Tibial nerve (tissue), 4 donors: ENCODE measurements around the gene USB1. TPM values are rescaled to one million over a fixed set of nuclear protein-coding genes. Genes with fewer than 3 reads are reported as not detected.
A peak's percentile ranks its signal among the peaks of the same experiment; 100 is the strongest.

Experiments
- DNase-seq, 2 donors: peaks; one replicate each; pipeline ENCODE4 v3.0.0-alpha.2; 2019; ENCODE audit warnings: low spot score in 2 of 2
- H3K27ac ChIP-seq, 4 donors: fragments of 200-600 bp; sonication (generic) in 3 of 4; one replicate each; pipeline ENCODE4 v1.5.1; 2017 to 2019; ENCODE audit warnings: mild to moderate bottlenecking in 1 of 4
- H3K27me3 ChIP-seq, 2 donors: fragments of 200-600 bp; sonication (generic) in 1 of 2; one replicate each; pipeline versions ENCODE4 v1.5.1 to v1.6.0; 2017 to 2019
- H3K36me3 ChIP-seq, 3 donors: fragments of 200-600 bp; sonication (generic); one replicate each; pipeline ENCODE4 v1.5.1; 2018 to 2019
- H3K4me1 ChIP-seq, 4 donors: fragments of 200-600 bp; sonication (generic) in 3 of 4; one replicate each; pipeline ENCODE4 v1.5.1; 2017 to 2019
- H3K4me3 ChIP-seq, 4 donors: fragments of 200-600 bp; sonication (generic) in 3 of 4; one replicate each; pipeline ENCODE4 v1.5.1; 2017 to 2019; ENCODE audit warnings: mild to moderate bottlenecking in 1 of 4, moderate library complexity in 1 of 4
- H3K9me3 ChIP-seq, 4 donors: fragments of 200-600 bp; sonication (generic) in 3 of 4; one replicate each; pipeline ENCODE4 v1.5.1; 2017 to 2019
- EP300 ChIP-seq, 2 donors: sonication (generic); formaldehyde crosslinking; IDR thresholded peaks; one replicate each; pipeline ENCODE4 v1.6.1; 2017; ENCODE audit warnings: antibody characterized with exemption in 2 of 2, mild to moderate bottlenecking in 1 of 2
- POLR2A ChIP-seq, 2 donors: fragments of 450-650 bp; IDR thresholded peaks; one replicate each; pipeline ENCODE4 v1.6.1; 2017; ENCODE audit warnings: antibody characterized with exemption in 2 of 2, mild to moderate bottlenecking in 2 of 2, moderate library complexity in 2 of 2
- whole genome bisulfite sequencing, 2 donors: methylation state at CpG; one replicate each; pipeline ENCODE4 v1.1.5; 2018; 5-methylcytosine and 5-hydroxymethylcytosine counted together
- total RNA-seq, 4 donors: library from RNA; depleted of rRNA; stranded (reverse); fragments of >200 nt; gene quantifications; one replicate each; pipeline ENCODE4 v1.1.0, GENCODE V29; 2016
- TF ChIP-seq, protein P1 (sequence below), 5 experiments: fragments of 200-600 bp in 3 of 5; fragments of 450-650 bp in 2 of 5; sonication (generic) in 3 of 5; IDR thresholded peaks; one replicate each; pipeline ENCODE4 v1.5.1; 2016 to 2019; ENCODE audit warnings: antibody characterized with exemption in 5 of 5, mild to moderate bottlenecking in 3 of 5, moderate library complexity in 2 of 5

The USB1 gene
- total RNA-seq, 4 donors from 2014 or later, result 23.1 to 80.4 (median 31.6) TPM

DNA sequence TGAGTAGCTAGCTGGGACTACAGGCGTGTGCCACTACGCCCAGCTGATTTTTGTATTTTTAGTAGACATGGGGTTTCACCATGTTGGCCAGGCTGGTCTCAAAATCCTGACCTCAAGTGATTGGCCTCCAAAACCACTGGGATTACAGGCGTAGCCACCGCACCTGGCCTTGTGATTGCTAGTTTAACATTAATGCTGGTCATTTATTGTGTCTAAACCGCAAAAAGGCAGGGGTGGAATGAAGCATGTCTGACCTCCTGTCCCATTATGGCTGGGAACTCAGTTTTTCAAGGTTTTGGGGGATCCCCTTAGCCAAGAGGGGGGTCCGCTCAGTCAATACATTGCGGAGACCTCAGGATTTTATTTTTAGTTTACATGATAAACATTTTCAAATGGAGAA, 19.6 kb upstream of the USB1 start:
- no peaks in the 10 kb centered on the region for H3K36me3 ChIP-seq
- 83 to 90% methylated on average over 7 of the region's 7 CpGs for WGBS, 2 donors
- H3K4me1 ChIP-seq, result peaks cover 0 to 24% (median 9%) of the 10 kb centered on the region in 4 donors
- no peak overlapping the region for H3K27ac ChIP-seq
- DNase-seq, result no peak
- TF ChIP-seq POLR2A (IDR thresholded peaks at IDR 0.05) (no peak), EP300 (IDR thresholded peaks at IDR 0.05) (no peak)
- TF ChIP-seq, protein P1, sequence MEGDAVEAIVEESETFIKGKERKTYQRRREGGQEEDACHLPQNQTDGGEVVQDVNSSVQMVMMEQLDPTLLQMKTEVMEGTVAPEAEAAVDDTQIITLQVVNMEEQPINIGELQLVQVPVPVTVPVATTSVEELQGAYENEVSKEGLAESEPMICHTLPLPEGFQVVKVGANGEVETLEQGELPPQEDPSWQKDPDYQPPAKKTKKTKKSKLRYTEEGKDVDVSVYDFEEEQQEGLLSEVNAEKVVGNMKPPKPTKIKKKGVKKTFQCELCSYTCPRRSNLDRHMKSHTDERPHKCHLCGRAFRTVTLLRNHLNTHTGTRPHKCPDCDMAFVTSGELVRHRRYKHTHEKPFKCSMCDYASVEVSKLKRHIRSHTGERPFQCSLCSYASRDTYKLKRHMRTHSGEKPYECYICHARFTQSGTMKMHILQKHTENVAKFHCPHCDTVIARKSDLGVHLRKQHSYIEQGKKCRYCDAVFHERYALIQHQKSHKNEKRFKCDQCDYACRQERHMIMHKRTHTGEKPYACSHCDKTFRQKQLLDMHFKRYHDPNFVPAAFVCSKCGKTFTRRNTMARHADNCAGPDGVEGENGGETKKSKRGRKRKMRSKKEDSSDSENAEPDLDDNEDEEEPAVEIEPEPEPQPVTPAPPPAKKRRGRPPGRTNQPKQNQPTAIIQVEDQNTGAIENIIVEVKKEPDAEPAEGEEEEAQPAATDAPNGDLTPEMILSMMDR (IDR thresholded peaks at IDR 0.05), result no peak
- no peaks in the 10 kb centered on the region for H3K9me3 ChIP-seq
- H3K4me3 ChIP-seq, result no peak overlapping the region
- peaks cover 0 to 13% of the 10 kb centered on the region in 2 donors for H3K27me3 ChIP-seq

DNA sequence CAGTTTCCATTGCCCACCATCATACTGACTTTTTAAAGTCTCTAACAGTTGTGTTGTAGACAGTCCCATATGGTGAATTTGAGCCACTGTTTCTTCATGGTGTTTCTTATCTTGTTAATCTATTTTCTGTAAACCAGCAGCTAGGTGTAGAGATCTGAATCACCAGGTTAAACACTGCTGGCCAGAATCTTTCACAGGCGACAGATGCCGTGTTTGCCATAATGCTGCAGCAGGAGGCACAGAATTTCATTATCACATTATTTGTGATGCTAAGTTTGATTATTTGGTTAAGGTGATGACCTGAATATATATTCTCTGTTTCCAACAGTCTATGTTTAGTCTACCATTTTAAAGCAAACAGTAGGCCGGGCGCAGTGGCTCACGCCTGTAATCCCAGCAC, 18.8 kb upstream of the USB1 start:
- Histone ChIP-seq H3K9me3 (no peaks in the 10 kb centered on the region), H3K4me3 (no peak overlapping the region), H3K4me1 (peaks cover 0 to 21% (median 9%) of the 10 kb centered on the region in 4 donors), H3K27me3 (peaks cover 0 to 13% of the 10 kb centered on the region in 2 donors), H3K27ac (no peak overlapping the region), H3K36me3 (no peaks in the 10 kb centered on the region)
- TF ChIP-seq, protein P1 (IDR thresholded peaks at IDR 0.05), result no peak
- no peak for TF ChIP-seq POLR2A (IDR thresholded peaks at IDR 0.05)
- no peak for TF ChIP-seq EP300 (IDR thresholded peaks at IDR 0.05)
- WGBS, 2 donors, result 87 to 89% methylated on average over 5 of the region's 5 CpGs
- no peak for DNase-seq

DNA sequence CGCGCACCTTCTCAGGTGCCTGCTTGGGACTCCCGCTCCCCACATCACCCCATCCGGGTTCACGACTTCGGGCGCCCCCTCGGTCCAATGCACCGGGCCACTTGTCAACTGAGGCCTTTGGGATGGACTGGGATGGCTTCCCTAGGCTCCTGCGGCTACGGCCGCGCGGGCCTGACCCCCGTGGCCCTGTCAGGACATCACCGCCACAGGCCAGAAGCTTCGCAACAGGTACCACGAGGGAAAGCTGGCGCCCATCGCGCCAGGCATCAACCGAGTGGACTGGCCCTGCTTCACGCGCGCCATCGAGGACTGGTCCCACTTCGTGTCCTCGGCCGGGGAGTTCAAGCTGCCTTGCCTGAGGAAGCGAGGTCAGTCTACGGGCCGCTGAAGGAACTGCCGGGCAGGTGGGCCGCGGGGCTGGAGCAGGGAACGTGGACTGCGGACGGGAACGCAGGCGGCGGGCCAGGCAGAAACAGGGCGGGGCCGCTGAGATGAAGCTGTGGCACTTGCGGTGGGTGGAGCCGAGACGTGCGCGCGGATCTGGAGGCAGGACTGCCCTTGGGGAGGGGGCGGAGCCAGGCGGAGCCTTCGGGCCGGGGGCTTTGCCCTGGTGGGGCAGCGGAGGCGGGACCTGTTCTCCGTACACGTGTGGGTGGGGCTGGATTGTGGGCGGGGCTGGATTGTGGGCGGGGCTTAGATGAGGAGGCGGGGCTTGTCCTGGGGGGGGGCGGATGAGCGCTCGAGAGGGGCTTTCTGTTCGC, 16.6 kb upstream of the USB1 start:
- Histone ChIP-seq H3K4me1 (peaks cover 0 to 21% (median 9%) of the 10 kb centered on the region in 4 donors), H3K9me3 (no peaks in the 10 kb centered on the region), H3K27ac (peak overlapping the region; percentile 63 to 91 (median 82)), H3K27me3 (peaks cover 0 to 13% of the 10 kb centered on the region in 2 donors), H3K4me3 (peak overlapping the region; percentile 35 to 74 (median 56)), H3K36me3 (no peaks in the 10 kb centered on the region)
- WGBS, 2 donors, result 10 to 15% methylated on average over 42 to 51 of the region's 64 CpGs
- DNase-seq, result peak; percentile 52 to 57
- peak in 1 of 2 donors; percentile 71 for TF ChIP-seq EP300 (IDR thresholded peaks at IDR 0.05)
- TF ChIP-seq, protein P1 (IDR thresholded peaks at IDR 0.05), result peak in 2 of 5 experiments; percentile 11 to 19
- peak in 1 of 2 donors; percentile 33 for TF ChIP-seq POLR2A (IDR thresholded peaks at IDR 0.05)

DNA sequence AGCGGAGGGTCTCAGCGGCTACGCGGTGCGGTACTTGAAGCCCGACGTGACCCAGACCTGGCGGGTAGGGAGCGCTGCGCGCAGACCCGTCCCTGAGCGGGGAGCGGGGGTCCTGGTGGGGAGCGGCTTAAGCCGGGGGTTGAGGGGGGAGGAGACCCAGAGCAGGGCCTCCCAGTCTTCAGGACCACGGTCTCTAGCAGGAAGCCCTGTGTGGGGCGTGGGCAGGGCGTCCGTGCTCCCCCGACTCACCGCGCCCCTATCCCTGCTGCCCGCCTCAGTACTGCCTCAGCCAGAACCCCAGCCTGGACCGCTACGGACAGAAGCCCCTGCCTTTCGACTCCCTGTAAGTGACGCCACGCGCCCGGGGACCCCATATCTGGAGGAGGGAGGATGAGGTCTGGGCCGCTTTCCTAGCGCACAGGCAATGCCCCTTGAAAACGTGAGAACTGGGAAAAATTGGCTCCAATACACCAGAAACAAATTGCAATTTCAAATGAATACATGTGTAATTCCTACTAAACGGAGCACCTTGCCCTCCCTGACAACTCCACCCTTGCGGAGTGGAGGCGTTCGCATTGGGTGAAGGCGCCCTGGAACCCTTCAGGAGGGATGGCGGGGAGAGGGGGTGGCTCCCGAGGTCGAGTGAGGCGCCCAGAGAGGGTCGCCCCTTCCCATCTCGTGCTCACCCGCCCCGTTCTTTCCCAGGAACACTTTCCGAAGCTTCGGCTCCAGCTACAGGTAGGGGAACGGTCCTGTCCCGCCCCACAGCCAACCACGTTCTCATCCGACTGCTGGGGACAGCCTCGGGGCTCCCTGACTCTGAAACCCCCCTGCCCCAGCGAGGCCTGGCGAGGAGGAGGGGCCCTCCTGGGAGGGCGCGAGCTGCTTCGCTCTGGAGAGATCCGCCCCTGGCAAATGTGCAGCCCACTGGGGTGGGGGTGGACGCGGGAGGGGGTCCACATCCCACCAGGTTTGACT, 15.7 kb upstream of the USB1 start:
- H3K4me1 ChIP-seq, result peaks cover 0 to 21% (median 9%) of the 10 kb centered on the region in 4 donors
- DNase-seq, result no peak
- H3K9me3 ChIP-seq, result no peaks in the 10 kb centered on the region
- TF ChIP-seq EP300 (IDR thresholded peaks at IDR 0.05) (no peak), POLR2A (IDR thresholded peaks at IDR 0.05) (no peak)
- TF ChIP-seq, protein P1 (IDR thresholded peaks at IDR 0.05), result no peak
- 14 to 21% methylated on average over 41 to 60 of the region's 62 CpGs for whole genome bisulfite sequencing, 2 donors
- peak overlapping the region; percentile 63 to 91 (median 82) for H3K27ac ChIP-seq
- peak overlapping the region; percentile 35 to 74 (median 56) for H3K4me3 ChIP-seq
- no peaks in the 10 kb centered on the region for H3K36me3 ChIP-seq
- H3K27me3 ChIP-seq, result peaks cover 0 to 13% of the 10 kb centered on the region in 2 donors
